ENCODE data around the gene GPR63. TPM values are rescaled to one million over a fixed set of nuclear protein-coding genes. Genes with fewer than 3 reads are reported as not detected.

GPR63 gene
- total and polyA plus RNA-seq, 12 donors: 0.37 to 4.4 (median 1.2) TPM

DNA sequence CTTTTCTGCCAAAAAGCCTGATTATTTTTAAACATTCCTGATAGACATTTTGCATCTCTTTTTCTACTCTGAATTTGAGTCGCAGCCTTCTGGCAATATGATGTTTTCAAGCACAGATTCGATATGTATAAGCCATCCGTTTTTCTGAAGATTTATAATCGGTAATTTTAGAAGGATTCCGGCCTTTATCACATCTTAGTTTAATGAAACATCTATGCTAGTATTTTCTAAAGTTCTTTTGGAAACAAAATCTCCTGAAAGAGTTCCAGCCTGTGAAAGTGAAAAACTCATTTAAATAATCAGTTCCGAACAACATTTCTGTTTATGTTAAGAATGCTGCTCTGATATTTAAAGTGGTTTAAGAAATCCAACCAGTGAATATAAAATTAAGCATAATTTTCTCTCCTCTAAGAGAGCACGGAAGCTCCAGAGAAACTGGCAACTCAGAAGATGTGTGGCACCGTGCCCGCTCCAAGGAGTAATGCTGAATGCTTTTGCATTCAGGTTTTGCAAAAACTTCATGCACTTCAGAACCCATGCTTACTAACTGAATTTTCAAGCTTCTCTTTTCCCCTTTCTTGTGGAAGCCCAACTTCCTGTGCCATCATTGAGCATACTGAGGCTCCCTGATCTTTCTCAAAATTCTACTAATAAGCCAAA lies 39.7 kb upstream of the GPR63 start:
- H3K27me3 ChIP-seq: no peaks in the 10 kb centered on the region
- TF ChIP-seq CTCF (IDR thresholded peaks at IDR 0.05): no peak
- no peak for TF ChIP-seq POLR2A (IDR thresholded peaks at IDR 0.05)
- no peak for DNase-seq
- intact Hi-C loops (cut with DNase I): no loop called here
- H3K9me3 ChIP-seq (replicated peaks in 1 of 3): no peaks in the 10 kb centered on the region
- whole genome bisulfite sequencing, 4 donors: 91 to 92% (median 91%) methylated on average over 9 of the region's 9 CpGs
- H3K4me1 ChIP-seq (replicated peaks in 1 of 2): no peaks in the 10 kb centered on the region
- H3K4me3 ChIP-seq: no peak overlapping the region
- H3K27ac ChIP-seq: no peak overlapping the region
- H3K36me3 ChIP-seq (replicated peaks in 1 of 2): no peaks in the 10 kb centered on the region

GRCh38 chr6:96872976-96873375 lies 35.7 kb upstream of the GPR63 start:
- Histone ChIP-seq H3K27ac (no peak overlapping the region), H3K36me3 (replicated peaks in 1 of 2) (no peaks in the 10 kb centered on the region), H3K27me3 (no peaks in the 10 kb centered on the region), H3K9me3 (replicated peaks in 1 of 3) (no peaks in the 10 kb centered on the region), H3K4me3 (no peak overlapping the region), H3K4me1 (replicated peaks in 1 of 2) (no peaks in the 10 kb centered on the region)
- intact Hi-C loops (cut with DNase I): no loop called here
- TF ChIP-seq POLR2A (IDR thresholded peaks at IDR 0.05): no peak
- no peak for TF ChIP-seq CTCF (IDR thresholded peaks at IDR 0.05)
- no peak for DNase-seq
- WGBS, 4 donors: 72 to 88% (median 78%) methylated on average over 1 of the region's 1 CpG

- no peak overlapping the region for H3K4me3 ChIP-seq
- TF ChIP-seq CTCF (IDR thresholded peaks at IDR 0.05): no peak
- H3K36me3 ChIP-seq (replicated peaks in 1 of 2): no peaks in the 10 kb centered on the region
- no peaks in the 10 kb centered on the region for H3K9me3 ChIP-seq (replicated peaks in 1 of 3)
- H3K4me1 ChIP-seq (replicated peaks in 1 of 2): no peaks in the 10 kb centered on the region
- no peak overlapping the region for H3K27ac ChIP-seq
- intact Hi-C loops (cut with DNase I): no loop called here
- no peak for DNase-seq
- peaks cover 5% of the 10 kb centered on the region for H3K27me3 ChIP-seq
- 79 to 88% (median 81%) methylated on average over 3 of the region's 3 CpGs for WGBS, 4 donors
Measured at GRCh38 chr6:96865055-96865405, 27.8 kb upstream of the GPR63 start.

DNA sequence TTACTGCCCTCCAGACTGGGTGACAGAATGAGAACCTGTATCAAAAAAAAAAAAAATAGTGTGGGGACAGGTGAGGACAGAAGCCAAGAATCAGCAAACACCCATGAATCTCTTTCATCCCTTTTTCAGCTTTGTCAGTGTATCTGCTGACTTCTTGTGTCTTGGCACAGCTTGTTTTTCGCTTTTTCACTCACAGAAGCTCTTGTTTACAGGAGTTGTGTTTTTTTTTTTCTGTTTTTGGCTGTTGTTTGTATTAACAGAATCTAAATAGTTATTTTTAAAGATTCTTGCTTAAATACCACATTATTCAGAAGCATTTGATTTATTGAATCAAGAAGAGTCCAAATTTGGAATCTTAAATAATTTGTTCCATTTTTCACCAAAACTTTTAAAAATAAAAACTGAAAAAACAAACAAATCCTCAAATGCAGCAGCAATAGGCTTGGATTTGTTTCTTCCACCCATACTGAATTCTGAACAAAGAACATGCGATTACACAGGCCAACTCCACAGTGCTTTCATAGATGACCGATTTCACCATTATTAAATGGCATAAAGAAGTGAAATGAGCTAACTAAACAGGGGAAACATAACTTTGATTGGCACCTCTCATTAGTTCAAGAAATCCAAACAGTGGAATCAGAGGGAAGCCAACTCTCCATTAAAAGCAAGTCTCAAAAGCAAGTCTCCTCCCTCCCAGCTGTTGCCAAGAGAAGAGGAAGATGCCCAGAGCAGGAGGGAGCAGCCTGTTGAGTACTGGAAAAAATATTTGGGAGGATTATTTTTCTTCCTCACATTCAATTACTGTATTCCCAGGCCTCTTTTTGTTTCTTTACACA lies 27.2 kb upstream of the GPR63 start:
- H3K36me3 ChIP-seq (replicated peaks in 1 of 2): no peaks in the 10 kb centered on the region
- H3K4me3 ChIP-seq: no peak overlapping the region
- H3K27me3 ChIP-seq: peaks cover 5% of the 10 kb centered on the region
- intact Hi-C loops (cut with DNase I): no loop called here
- no peak overlapping the region for H3K27ac ChIP-seq
- H3K4me1 ChIP-seq (replicated peaks in 1 of 2): no peaks in the 10 kb centered on the region
- H3K9me3 ChIP-seq (replicated peaks in 1 of 3): no peaks in the 10 kb centered on the region
- 31 to 85% (median 70%) methylated on average over 3 of the region's 3 CpGs for WGBS, 4 donors
- DNase-seq: no peak
- TF ChIP-seq POLR2A (IDR thresholded peaks at IDR 0.05) (no peak), CTCF (IDR thresholded peaks at IDR 0.05) (no peak)
